OCI-LY7 (cell line): ENCODE data around the gene PLA2G2E. TPM values are rescaled to one million over a fixed set of nuclear protein-coding genes. Genes with fewer than 3 reads are reported as not detected.

Source experiments
- BruUV-seq: library from RNA; stranded (reverse); fragments of 400-500 nt; replicated peaks from 2 replicates; lab custom pipeline; 2021; lab: Mats Ljungman, UMichigan
- CTCF ChIA-PET: fragments of 300-600 bp; sonication (Branson Sonifier 250); formaldehyde crosslinking; loops from one replicate; lab custom pipeline; 2022; ENCODE audit warnings: antibody characterized with exemption; ENCODE audit not compliant: unreplicated experiment; lab: Charles Lee
- POLR2A ChIA-PET: fragments of 300-600 bp; sonication (Branson Sonifier 250); formaldehyde crosslinking; loops from one replicate; lab custom pipeline; 2022; ENCODE audit warnings: antibody characterized with exemption; lab: Charles Lee
- DNase-seq: peaks from one replicate; pipeline ENCODE4 v3.0.0-alpha.2; 2015; ENCODE audit warnings: low spot score
- H2AFZ ChIP-seq: fragments of 200-600 bp; sonication (generic), shearing (Covaris generic); 2 replicates; pipeline ENCODE4 v1.6.1; 2014; ENCODE audit warnings: mild to moderate bottlenecking, antibody characterized with exemption, low read length, moderate library complexity
- H3K27ac ChIP-seq: fragments of 200-600 bp; sonication (generic); 2 replicates; pipeline ENCODE4 v1.5.1; 2014; ENCODE audit warnings: mixed run types, low read depth, mild to moderate bottlenecking, moderate library complexity, low read length, inconsistent platforms; ENCODE audit not compliant: poor library complexity, severe bottlenecking
- H3K36me3 ChIP-seq: fragments of 200-600 bp; sonication (generic); 2 replicates; pipeline ENCODE4 v1.6.1; 2014; ENCODE audit warnings: mild to moderate bottlenecking, antibody characterized with exemption, low read length, moderate library complexity, mixed read lengths; ENCODE audit not compliant: insufficient read depth
- H3K4me1 ChIP-seq: fragments of 200-600 bp; sonication (generic); 2 replicates; pipeline ENCODE4 v1.5.1; 2014; ENCODE audit warnings: mild to moderate bottlenecking, low read length; ENCODE audit not compliant: insufficient read depth, poor library complexity, severe bottlenecking
- H3K4me2 ChIP-seq: fragments of 200-600 bp; sonication (generic); 2 replicates; pipeline ENCODE4 v1.6.1; 2014; ENCODE audit warnings: mild to moderate bottlenecking, low read length
- H3K4me3 ChIP-seq: fragments of 200-600 bp; sonication (generic); 2 replicates; pipeline ENCODE4 v1.5.1; 2014; ENCODE audit warnings: mild to moderate bottlenecking, low read depth, low read length; ENCODE audit not compliant: poor library complexity, severe bottlenecking
- H3K79me2 ChIP-seq: fragments of 200-600 bp; sonication (generic); 2 replicates; pipeline ENCODE4 v1.6.1; 2016; ENCODE audit warnings: low read depth, mild to moderate bottlenecking, low read length, moderate library complexity, mixed read lengths; ENCODE audit not compliant: insufficient read depth
- H3K9me2 ChIP-seq: fragments of 200-600 bp; sonication (generic); 2 replicates; pipeline ENCODE4 v1.6.1; 2016; ENCODE audit warnings: mild to moderate bottlenecking, low read length, mixed read lengths; ENCODE audit not compliant: insufficient read depth
- H3K9me3 ChIP-seq: fragments of 200-600 bp; sonication (generic); 2 replicates; pipeline ENCODE4 v1.6.1; 2014; ENCODE audit warnings: mild to moderate bottlenecking, mixed run types, low read length, mixed read lengths
- H4K20me1 ChIP-seq: fragments of 200-600 bp; sonication (generic); 2 replicates; pipeline ENCODE4 v1.6.1; 2014; ENCODE audit warnings: mild to moderate bottlenecking, antibody characterized with exemption, low read length, moderate library complexity, mixed read lengths; ENCODE audit not compliant: insufficient read depth
- CTCF ChIP-seq: fragments of 200-600 bp; sonication (generic); conservative IDR thresholded peaks from 2 replicates; pipeline ENCODE4 v1.5.1; 2014; ENCODE audit warnings: mild to moderate bottlenecking, antibody characterized with exemption, low read length, moderate library complexity, mixed read lengths
- EZH2phosphoT487 ChIP-seq: fragments of 200-600 bp; sonication (generic); IDR thresholded peaks from 2 replicates; pipeline ENCODE4 v1.6.1; 2018; ENCODE audit warnings: low read depth, borderline replicate concordance, mild to moderate bottlenecking, mixed run types, antibody characterized with exemption, low read length, moderate library complexity, mixed read lengths
- intact Hi-C: fragments of 100-400 bp; cut with micrococcal nuclease; formaldehyde crosslinking; loops from one replicate; pipeline ENCODE4 v1.10.0; 2022; ENCODE audit not compliant: unreplicated experiment
- total RNA-seq, 2 experiments: library from RNA; depleted of rRNA in 1 of 2; stranded (reverse); fragments of >200 nt in 1 of 2; shearing (Covaris generic) in 1 of 2; gene quantifications; 2 replicates each; pipeline ENCODE4 v1.2.3, GENCODE V29; 2014 to 2022

PLA2G2E gene
- total RNA-seq, 2 experiments from 2014 or later, result not detected

- H3K4me3 ChIP-seq, result no peak overlapping the region
- no peaks in the 10 kb centered on the region for H3K36me3 ChIP-seq
- POLR2A ChIA-PET, result no interaction called here
- no peaks in the 10 kb centered on the region for H3K9me3 ChIP-seq
- TF ChIP-seq EZH2phosphoT487 (no peak), CTCF (no peak)
- no peak overlapping the region for H3K27ac ChIP-seq
- H2AFZ ChIP-seq, result no peak overlapping the region
- DNase-seq, result no peak
- intact Hi-C loops, result no loop called here
- no peaks in the 10 kb centered on the region for H4K20me1 ChIP-seq
- no peaks in the 10 kb centered on the region for H3K9me2 ChIP-seq
- no peak overlapping the region for H3K4me2 ChIP-seq
- CTCF ChIA-PET, result no interaction called here
- H3K79me2 ChIP-seq, result no peaks in the 10 kb centered on the region
- H3K4me1 ChIP-seq, result no peaks in the 10 kb centered on the region
- BruUV-seq, result no TSS peak
Measured at GRCh38 chr1:19940486-19941205, 17.2 kb upstream of the PLA2G2E start.

GRCh38 chr1:19938472-19938871 lies 15.1 kb upstream of the PLA2G2E start:
- Histone ChIP-seq H3K9me2 (no peaks in the 10 kb centered on the region), H3K4me1 (no peaks in the 10 kb centered on the region), H3K4me3 (no peak overlapping the region), H3K4me2 (no peak overlapping the region), H3K27ac (no peak overlapping the region), H3K36me3 (no peaks in the 10 kb centered on the region), H3K9me3 (no peaks in the 10 kb centered on the region), H4K20me1 (no peaks in the 10 kb centered on the region), H3K79me2 (no peaks in the 10 kb centered on the region), H2AFZ (no peak overlapping the region)
- POLR2A ChIA-PET, result no interaction called here
- no peak for DNase-seq
- no peak for TF ChIP-seq EZH2phosphoT487
- no peak for TF ChIP-seq CTCF
- BruUV-seq, result no TSS peak
- CTCF ChIA-PET, result interaction anchor here (0.6 kb wide), 1 partner anchor 543 kb away, joined by 5 read pairs; no protein-coding TSS in a partner anchor
- intact Hi-C loops, result no loop called here

GRCh38 chr1:19936061-19936750 lies 12.8 kb upstream of the PLA2G2E start:
- BruUV-seq, result no TSS peak
- H3K9me3 ChIP-seq, result no peaks in the 10 kb centered on the region

More at GRCh38 chr1:19936061-19936750, 12.8 kb upstream of the PLA2G2E start:
- H3K36me3 ChIP-seq, result no peaks in the 10 kb centered on the region
- H3K27ac ChIP-seq, result no peak overlapping the region
- H2AFZ ChIP-seq, result no peak overlapping the region
- no peaks in the 10 kb centered on the region for H3K4me1 ChIP-seq
- no peak for DNase-seq
- H3K79me2 ChIP-seq, result no peaks in the 10 kb centered on the region
- no peak for TF ChIP-seq CTCF
- TF ChIP-seq EZH2phosphoT487, result no peak
- no peaks in the 10 kb centered on the region for H4K20me1 ChIP-seq
- intact Hi-C loops, result no loop called here
- ChIA-PET CTCF (no interaction called here), POLR2A (no interaction called here)
- no peak overlapping the region for H3K4me3 ChIP-seq
- H3K9me2 ChIP-seq, result no peaks in the 10 kb centered on the region
- no peak overlapping the region for H3K4me2 ChIP-seq
